Breast epithelium (tissue), 4 donors: ENCODE data around the gene RASL12. TPM values are rescaled to one million over a fixed set of nuclear protein-coding genes. Genes with fewer than 3 reads are reported as not detected.

Experiments
- DNase-seq, 2 donors: peaks; one replicate each; pipeline ENCODE4 v3.0.0-alpha.2; 2019; ENCODE audit warnings: low spot score in 2 of 2
- H3K27ac ChIP-seq, 2 donors: fragments of 200-600 bp; sonication (generic) in 1 of 2; one replicate each; pipeline ENCODE4 v1.5.1; 2016 to 2019; ENCODE audit warnings: mild to moderate bottlenecking in 1 of 2
- H3K27me3 ChIP-seq, 2 donors: fragments of 200-600 bp; sonication (generic) in 1 of 2; one replicate each; pipeline versions ENCODE4 v1.5.1 to v1.6.0; 2017 to 2019; ENCODE audit warnings: control low read depth in 1 of 2, mild to moderate bottlenecking in 1 of 2
- H3K36me3 ChIP-seq: fragments of 200-600 bp; one replicate; pipeline ENCODE4 v1.5.1; 2019
- H3K4me1 ChIP-seq, 2 donors: fragments of 200-600 bp; sonication (generic); one replicate each; pipeline ENCODE4 v1.5.1; 2016 to 2019; ENCODE audit warnings: control low read depth in 1 of 2
- H3K4me3 ChIP-seq, 3 donors: fragments of 200-600 bp; sonication (generic); 1 replicate in 2 of 3; 2 replicates in 1 of 3; pipeline ENCODE4 v1.5.1; 2016 to 2019; ENCODE audit warnings: mild to moderate bottlenecking in 3 of 3, moderate library complexity in 2 of 3
- H3K9me3 ChIP-seq, 2 donors: fragments of 200-600 bp; sonication (generic) in 1 of 2; one replicate each; pipeline ENCODE4 v1.5.1; 2016 to 2019; ENCODE audit warnings: control low read depth in 1 of 2
- POLR2A ChIP-seq: fragments of 450-650 bp; IDR thresholded peaks from one replicate; pipeline ENCODE4 v1.6.1; 2016; ENCODE audit warnings: antibody characterized with exemption, mild to moderate bottlenecking, moderate library complexity
- POLR2AphosphoS5 ChIP-seq, 3 donors: sonication (generic); formaldehyde crosslinking; IDR thresholded peaks; one replicate each; pipeline ENCODE4 v1.6.1; 2017; ENCODE audit warnings: antibody characterized with exemption in 3 of 3
- intact Hi-C: fragments of 100-400 bp; cut with DNase I; formaldehyde crosslinking; loops from one replicate; pipeline ENCODE4 v1.15.1; 2023; ENCODE audit warnings: low total_unique reads
- total RNA-seq, 3 donors: library from RNA; depleted of rRNA; stranded (reverse); fragments of >200 nt; gene quantifications; one replicate each; pipeline ENCODE4 v1.1.0, GENCODE V29; 2016
- TF ChIP-seq, protein P1 (sequence below), 3 donors: fragments of 450-650 bp; IDR thresholded peaks; one replicate each; pipeline ENCODE4 v1.5.1; 2016 to 2017; ENCODE audit warnings: antibody characterized with exemption in 3 of 3, mild to moderate bottlenecking in 3 of 3, moderate library complexity in 3 of 3

The RASL12 gene
- total RNA-seq, 3 donors from 2014 or later, result 12.6 to 20.6 (median 20.3) TPM

DNA sequence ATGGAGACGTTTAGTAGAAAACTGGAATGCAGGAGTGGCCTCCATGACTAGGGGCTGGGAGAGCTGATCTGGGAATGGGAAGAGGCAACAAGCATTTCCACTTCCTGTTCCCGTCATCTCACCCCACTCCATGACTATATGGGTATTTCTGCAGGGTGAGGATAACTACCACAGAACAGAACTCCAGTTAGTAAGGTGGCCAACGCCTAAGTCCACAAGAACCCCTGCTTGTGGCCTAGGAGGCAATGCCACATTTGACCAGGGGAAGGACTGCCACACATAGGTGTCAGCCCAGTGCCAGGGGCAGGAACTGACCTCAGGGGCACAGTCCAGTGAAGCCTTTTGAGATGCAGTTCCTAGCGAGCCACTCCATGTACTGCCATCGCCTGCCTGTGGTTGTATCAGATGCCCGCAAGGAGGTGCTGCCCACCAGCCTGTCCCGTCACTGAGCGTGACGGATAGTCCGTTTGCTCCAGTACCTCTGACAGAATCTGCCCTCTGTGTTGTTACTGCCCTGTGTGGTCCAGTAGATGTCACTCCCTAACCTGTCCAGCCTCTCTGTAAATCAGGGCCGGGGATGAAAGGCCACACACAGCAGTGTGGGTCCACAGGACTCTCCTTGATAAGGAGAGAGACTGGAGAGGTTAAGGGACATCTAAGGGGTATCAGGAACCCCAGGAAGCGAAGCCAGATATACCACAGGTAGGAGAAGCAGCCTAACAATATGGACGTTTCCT lies 34.8 kb downstream of the RASL12 start:
- Histone ChIP-seq H3K4me3 (no peak overlapping the region), H3K27me3 (no peaks in the 10 kb centered on the region), H3K4me1 (peaks cover 0 to 7% of the 10 kb centered on the region in 2 donors), H3K9me3 (no peaks in the 10 kb centered on the region), H3K36me3 (no peaks in the 10 kb centered on the region), H3K27ac (no peak overlapping the region)
- intact Hi-C loops, result loop anchor here (10.0 kb wide), 1 partner anchor 62 kb away; no protein-coding TSS in a partner anchor
- DNase-seq, result no peak
- TF ChIP-seq, protein P1, sequence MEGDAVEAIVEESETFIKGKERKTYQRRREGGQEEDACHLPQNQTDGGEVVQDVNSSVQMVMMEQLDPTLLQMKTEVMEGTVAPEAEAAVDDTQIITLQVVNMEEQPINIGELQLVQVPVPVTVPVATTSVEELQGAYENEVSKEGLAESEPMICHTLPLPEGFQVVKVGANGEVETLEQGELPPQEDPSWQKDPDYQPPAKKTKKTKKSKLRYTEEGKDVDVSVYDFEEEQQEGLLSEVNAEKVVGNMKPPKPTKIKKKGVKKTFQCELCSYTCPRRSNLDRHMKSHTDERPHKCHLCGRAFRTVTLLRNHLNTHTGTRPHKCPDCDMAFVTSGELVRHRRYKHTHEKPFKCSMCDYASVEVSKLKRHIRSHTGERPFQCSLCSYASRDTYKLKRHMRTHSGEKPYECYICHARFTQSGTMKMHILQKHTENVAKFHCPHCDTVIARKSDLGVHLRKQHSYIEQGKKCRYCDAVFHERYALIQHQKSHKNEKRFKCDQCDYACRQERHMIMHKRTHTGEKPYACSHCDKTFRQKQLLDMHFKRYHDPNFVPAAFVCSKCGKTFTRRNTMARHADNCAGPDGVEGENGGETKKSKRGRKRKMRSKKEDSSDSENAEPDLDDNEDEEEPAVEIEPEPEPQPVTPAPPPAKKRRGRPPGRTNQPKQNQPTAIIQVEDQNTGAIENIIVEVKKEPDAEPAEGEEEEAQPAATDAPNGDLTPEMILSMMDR (IDR thresholded peaks at IDR 0.05), result peak in 2 of 3 donors; percentile 36 to 48
- TF ChIP-seq POLR2A (no peak), POLR2AphosphoS5 (IDR thresholded peaks at IDR 0.05) (no peak)

GRCh38 chr15:65029736-65030208 lies 38.0 kb downstream of the RASL12 start:
- Histone ChIP-seq H3K36me3 (no peaks in the 10 kb centered on the region), H3K4me1 (peaks cover 0 to 7% of the 10 kb centered on the region in 2 donors), H3K27ac (peak overlapping the region in 1 of 2 donors; percentile 74), H3K9me3 (no peaks in the 10 kb centered on the region), H3K27me3 (no peaks in the 10 kb centered on the region), H3K4me3 (peak overlapping the region; percentile 87 to 99 (median 88))
- DNase-seq, result no peak
- TF ChIP-seq POLR2A (no peak), POLR2AphosphoS5 (IDR thresholded peaks at IDR 0.05) (no peak)
- TF ChIP-seq, protein P1 (IDR thresholded peaks at IDR 0.05), result no peak
- intact Hi-C loops, result loop anchor here (10.0 kb wide), 1 partner anchor 65 kb away; no protein-coding TSS in a partner anchor

DNA sequence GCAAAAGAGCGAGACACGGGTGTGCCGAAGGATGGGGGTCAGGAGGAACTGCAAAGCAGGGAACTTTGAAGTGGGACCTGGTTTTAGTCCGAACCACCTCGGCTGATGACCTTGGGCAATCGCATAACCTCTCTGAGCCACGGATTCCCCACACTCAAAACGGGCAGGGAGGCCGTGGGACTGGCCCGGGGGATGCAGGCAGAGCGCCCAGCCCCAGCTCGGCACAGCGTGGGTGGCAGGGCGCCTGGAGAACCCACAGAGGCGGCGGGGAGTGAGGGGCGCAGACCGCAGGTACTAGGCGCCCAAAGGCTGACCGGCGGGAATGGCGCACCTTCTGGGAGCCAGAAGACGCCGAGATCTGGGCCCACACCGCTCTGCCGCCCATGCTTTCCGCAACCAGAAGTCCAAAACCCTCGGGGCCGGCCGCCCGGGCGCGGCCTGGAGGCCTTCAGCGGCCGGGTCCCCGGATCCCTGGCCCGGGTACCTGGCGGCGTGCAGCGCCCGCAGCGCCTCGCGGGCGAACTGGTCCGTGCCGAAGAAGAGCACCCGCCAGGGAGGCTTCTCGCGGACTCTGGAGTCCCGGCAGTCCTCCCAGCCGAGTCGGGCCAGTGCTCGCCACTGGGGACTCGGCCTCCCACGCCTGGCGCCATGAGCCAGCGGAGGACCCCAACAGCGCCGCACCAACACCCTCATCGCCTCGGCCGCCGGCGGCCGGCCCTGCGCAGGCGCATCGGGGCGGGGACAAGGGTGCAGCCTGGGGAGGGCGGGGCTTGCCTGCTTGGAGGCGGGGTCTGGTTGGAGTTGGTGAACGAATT lies 38.7 kb downstream of the RASL12 start, which contains the start of gene MTFMT:
TSS of gene MTFMT (minus strand) at position 719 of the 815 bp plus-strand sequence. CDS start at position 693, 26 bp downstream.
- no peaks in the 10 kb centered on the region for H3K27me3 ChIP-seq
- H3K36me3 ChIP-seq, result no peaks in the 10 kb centered on the region
- peak within 1 kb of the TSS; percentile 87 to 99 (median 88) for H3K4me3 ChIP-seq
- peaks cover 0 to 7% of the 10 kb centered on the region in 2 donors for H3K4me1 ChIP-seq
- intact Hi-C loops, result no loop called here
- no peaks in the 10 kb centered on the region for H3K9me3 ChIP-seq
- peak within 1 kb of the TSS; percentile 51 to 74 for H3K27ac ChIP-seq
- peak; percentile 80 to 90 for DNase-seq
- TF ChIP-seq, protein P1 (IDR thresholded peaks at IDR 0.05), result no peak
- TF ChIP-seq POLR2A (peak; percentile 90), POLR2AphosphoS5 (IDR thresholded peaks at IDR 0.05) (peak; percentile 82 to 94 (median 93))

GRCh38 chr15:65028338-65028737 lies 39.5 kb downstream of the RASL12 start:
- Histone ChIP-seq H3K27me3 (no peaks in the 10 kb centered on the region), H3K4me3 (peak overlapping the region; percentile 87 to 99 (median 88)), H3K36me3 (no peaks in the 10 kb centered on the region), H3K9me3 (no peaks in the 10 kb centered on the region), H3K27ac (no peak overlapping the region), H3K4me1 (peaks cover 0 to 7% of the 10 kb centered on the region in 2 donors)
- no peak for TF ChIP-seq POLR2A
- no peak for TF ChIP-seq POLR2AphosphoS5 (IDR thresholded peaks at IDR 0.05)
- TF ChIP-seq, protein P1 (IDR thresholded peaks at IDR 0.05), result no peak
- intact Hi-C loops, result no loop called here
- no peak for DNase-seq
